Eye (tissue), 1 donor: ENCODE results near the gene PTPN12.

Experiments
- DNase-seq: peaks from one replicate; pipeline ENCODE4 v3.0.0-alpha.2; 2015

Gene PTPN12

DNA sequence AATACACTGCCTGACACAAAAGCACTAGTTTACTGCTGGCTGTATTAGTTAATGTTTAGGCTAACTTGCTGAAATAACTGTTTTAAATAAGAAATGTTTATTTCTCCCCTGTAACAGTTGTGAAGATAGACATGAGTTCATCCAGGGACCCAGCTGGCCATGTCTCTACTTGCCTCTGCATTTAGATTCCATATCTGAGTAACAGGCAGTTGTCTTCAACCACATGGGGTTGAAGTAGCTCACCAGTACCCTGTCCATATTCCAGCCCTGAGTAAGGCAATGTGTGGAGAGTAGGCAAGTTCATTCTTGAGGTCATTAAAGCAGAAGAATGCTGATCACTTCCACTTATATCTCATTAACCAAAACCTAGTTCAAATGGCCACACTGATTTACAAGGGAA, 128.1 kb downstream of the PTPN12 start:
- DNase-seq: no peak

DNA sequence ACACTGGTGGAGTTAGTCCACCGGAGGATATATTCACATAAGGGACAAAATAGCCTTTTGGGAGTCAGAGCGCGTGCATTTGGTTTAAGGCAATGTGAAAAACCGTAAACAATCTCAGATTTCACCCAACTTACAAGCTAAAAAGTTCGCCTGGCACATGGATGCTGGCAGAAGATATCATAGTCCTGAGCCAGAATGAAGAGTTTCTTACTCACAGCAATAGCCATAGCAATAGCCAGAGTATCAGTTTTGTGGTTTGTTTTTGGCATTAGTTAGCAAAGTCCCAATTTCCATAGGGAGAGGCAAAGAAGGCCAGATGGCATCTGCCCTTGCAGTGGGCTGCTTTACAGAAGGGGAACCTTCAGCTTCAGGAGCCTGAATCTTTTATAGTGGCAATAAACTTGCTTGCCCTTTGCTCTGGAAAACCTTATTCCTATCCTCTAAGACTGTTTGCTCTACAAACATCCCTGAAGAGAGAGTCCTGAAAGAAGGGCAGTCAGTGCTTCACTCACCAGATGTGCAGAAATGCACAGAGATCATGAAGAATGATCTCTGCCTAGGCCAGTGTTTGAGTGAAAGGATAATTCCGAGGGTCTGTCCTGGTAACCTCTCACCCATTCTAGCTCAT, 130.5 kb downstream of the PTPN12 start:
- no peak for DNase-seq

DNA sequence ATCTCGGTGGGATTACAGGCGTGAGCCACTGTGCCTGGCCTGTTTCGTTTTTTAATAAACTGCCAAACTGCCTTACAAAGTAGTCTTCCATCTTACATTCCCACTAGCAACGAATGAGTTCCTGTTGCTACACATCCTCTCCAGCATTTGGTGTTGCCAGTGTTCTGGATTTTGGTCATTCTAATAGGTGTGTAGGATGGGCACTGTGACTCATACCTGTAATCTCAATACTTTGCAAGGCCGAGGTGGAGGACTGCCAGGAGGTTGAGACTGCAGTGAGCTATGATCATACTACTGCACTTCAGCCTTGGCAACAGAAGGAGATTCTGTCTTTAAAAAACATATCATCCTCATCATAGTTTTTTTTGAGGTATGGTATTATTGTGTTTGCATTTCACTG, 137.8 kb downstream of the PTPN12 start:
- no peak for DNase-seq

DNA sequence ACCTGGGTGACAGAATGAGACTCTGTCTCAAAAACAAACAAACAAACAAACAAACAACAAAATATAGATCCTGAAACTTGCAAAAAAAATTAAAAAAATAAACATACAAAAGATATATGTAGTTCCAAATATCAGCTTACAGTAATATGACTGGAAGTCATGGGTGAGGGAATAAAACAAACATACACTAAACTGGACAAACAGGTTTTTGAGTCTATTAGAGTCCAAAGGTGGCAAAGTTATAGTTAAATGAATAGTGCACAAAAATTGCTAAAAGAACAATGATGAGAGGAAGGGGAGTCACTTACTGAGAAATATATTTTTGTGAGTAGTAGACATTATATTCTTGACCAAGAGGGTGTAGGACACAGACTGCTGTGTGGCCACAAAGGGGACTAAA, 142.5 kb downstream of the PTPN12 start:
- DNase-seq: no peak

DNA sequence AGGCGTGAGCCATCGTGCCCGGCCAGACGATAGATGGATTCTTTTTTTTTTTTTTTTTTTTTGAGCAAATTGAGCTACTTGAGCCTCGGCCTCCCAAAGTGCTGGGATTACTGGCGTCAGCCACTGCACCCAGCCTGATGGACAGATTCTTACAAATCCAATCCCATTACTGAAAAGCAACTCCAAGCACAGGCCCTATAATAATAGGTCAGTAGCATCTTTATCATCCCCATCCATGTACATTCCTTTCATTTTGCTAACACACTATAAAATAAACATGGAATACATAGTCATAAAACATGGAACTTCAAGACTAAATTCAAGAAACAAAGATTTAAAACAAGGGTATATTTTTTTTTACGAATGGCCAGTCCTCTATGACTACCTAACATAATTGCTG, 143.2 kb downstream of the PTPN12 start:
- no peak for DNase-seq

DNA sequence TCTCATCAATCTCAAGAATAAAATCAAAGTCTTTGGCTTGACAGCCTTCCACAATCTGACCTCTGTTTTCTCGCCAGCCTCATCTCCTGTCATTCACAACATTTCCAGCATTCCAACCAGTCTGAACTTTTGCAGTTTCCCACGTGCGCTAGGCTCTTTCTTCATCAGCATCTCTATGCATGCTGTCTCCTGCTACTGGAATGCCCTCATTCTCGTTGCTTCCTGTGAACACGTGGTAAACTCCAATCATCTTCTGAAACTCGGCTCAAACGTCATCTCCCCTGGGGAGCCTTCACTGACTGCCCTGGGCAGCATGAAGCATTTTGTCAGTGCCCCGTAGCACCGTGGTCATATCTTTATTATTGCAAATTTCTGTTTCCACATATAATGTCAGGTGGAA, 146.9 kb downstream of the PTPN12 start:
- DNase-seq: peak; percentile 74

DNA sequence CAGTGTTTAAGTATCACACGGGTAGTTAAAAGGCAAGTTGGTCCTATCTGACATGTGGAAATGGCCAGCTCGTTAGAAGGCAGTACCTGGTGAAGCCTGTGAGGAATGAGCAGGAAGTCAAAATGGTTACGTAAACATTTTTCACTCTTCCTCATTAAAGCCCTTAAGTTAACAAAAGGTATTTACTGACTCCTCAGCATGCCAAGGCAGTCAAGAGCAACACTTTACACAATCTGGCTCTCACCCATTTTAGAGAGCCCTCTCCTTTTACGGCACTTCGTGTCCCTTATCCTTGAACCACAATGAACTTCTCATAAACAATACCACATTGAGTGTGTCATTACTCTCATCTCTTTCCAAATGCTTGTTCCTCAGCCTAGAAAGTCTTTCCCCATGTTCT, 148.1 kb downstream of the PTPN12 start:
- no peak for DNase-seq

DNA sequence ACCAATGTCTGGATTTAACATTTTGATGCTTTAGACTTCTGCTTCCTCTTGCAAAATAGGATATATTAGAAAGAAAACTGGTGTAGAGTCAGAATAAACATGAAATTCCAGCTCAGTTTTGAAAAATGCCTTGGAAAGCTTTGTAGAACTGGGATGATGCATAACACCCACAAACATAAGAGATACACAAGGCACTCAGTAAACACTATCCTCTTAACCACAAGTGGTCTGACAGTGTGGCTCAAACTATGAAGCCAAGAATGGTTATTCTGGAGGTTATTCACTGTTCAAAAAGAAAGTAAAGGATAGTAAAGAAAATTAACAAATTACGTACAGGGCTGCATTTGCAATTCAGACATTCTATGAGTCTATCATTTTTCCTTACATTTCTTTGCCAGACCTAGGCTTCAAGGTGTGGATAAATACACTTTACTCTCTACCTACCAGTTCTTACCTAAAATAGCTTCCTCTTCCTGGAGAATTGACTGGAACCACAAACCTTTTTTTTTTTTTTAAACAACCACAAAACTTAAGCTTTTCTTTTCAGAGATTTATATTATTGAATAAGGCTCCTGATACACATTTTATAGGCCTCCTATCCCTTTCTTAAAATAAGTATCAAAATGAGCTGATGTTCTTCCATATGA, 150.1 kb downstream of the PTPN12 start:
- DNase-seq: no peak

DNA sequence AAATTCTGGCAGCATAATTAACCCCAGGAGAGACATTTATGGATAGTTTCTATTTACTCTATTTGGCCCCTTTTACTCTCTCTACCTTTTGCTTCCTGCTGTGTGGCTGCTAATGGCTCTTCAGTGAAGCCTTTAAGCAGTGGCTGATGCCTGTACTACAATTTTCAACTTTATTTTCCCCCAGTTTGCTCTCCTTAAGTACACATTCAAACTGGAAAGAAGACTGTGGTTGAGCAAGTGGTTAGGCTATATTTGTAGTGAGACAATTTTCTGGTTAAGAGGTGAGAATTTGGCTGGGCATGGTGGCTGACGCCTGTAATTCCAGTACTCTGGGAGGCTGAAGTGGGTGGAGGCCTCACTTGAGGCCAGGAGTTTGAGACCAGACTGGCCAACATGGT, 150.7 kb downstream of the PTPN12 start:
- DNase-seq: no peak
